ENCODE results near the gene TRIM28. TPM values are rescaled to one million over a fixed set of nuclear protein-coding genes. Genes with fewer than 3 reads are reported as not detected.

TRIM28 gene
- total RNA-seq, 6 donors from 2014 or later = 197 to 283 (median 213) TPM

DNA sequence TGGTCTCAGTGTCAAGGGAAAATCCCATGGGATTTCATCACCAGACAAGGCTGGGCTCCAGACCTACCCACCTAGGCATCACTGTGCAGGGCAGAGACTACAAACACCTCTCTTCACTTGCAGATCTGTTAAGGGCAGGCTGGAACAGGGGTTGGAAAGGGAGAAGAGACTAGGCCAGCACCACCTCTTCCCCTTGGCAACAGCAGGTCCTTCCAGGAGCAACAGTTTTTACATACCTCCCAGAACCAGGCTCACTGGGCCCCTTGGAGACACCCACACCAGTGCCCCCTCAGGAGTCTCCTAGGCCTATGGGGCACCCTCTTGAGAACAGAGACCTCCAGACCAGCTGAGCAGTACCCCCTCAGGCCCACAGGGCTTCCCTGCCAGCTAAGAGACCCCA, 17.1 kb downstream of the TRIM28 start:
- Histone ChIP-seq H3K4me3 (no peak overlapping the region), H3K36me3 (peaks cover 9 to 10% (median 10%) of the 10 kb centered on the region in 4 donors), H3K27me3 (peaks cover 0 to 10% (median 0%) of the 10 kb centered on the region in 4 donors), H3K9me3 (no peaks in the 10 kb centered on the region), H3K27ac (no peak overlapping the region), H3K4me1 (peaks cover 45 to 59% (median 49%) of the 10 kb centered on the region in 4 donors)
- TF ChIP-seq POLR2AphosphoS5 (IDR thresholded peaks at IDR 0.05) (no peak), POLR2A (IDR thresholded peaks at IDR 0.05) (no peak), EP300 (IDR thresholded peaks at IDR 0.05) (no peak)
- TF ChIP-seq, protein P1, sequence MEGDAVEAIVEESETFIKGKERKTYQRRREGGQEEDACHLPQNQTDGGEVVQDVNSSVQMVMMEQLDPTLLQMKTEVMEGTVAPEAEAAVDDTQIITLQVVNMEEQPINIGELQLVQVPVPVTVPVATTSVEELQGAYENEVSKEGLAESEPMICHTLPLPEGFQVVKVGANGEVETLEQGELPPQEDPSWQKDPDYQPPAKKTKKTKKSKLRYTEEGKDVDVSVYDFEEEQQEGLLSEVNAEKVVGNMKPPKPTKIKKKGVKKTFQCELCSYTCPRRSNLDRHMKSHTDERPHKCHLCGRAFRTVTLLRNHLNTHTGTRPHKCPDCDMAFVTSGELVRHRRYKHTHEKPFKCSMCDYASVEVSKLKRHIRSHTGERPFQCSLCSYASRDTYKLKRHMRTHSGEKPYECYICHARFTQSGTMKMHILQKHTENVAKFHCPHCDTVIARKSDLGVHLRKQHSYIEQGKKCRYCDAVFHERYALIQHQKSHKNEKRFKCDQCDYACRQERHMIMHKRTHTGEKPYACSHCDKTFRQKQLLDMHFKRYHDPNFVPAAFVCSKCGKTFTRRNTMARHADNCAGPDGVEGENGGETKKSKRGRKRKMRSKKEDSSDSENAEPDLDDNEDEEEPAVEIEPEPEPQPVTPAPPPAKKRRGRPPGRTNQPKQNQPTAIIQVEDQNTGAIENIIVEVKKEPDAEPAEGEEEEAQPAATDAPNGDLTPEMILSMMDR (IDR thresholded peaks at IDR 0.05) = no peak
- DNase-seq (no peak), ATAC-seq (ENCODE audit: low FRiP score in 2 of 2) (no peak)

- H3K4me1 ChIP-seq = peaks cover 40 to 53% (median 43%) of the 10 kb centered on the region in 4 donors
- H3K27me3 ChIP-seq = peaks cover 0 to 10% (median 0%) of the 10 kb centered on the region in 4 donors
- H3K4me3 ChIP-seq = peak overlapping the region in 3 of 4 donors; percentile 32 to 51 (median 51)
- H3K9me3 ChIP-seq = no peaks in the 10 kb centered on the region
- H3K36me3 ChIP-seq = peaks cover 3 to 6% (median 4%) of the 10 kb centered on the region in 4 donors
- no peak for ATAC-seq (ENCODE audit: low FRiP score in 2 of 2)
- no peak for DNase-seq
- 56 to 67% methylated on average over 15 to 16 of the region's 16 CpGs for WGBS, 2 donors
- peak overlapping the region in 3 of 4 donors; percentile 14 to 34 (median 17) for H3K27ac ChIP-seq
- TF ChIP-seq POLR2A (IDR thresholded peaks at IDR 0.05) (peak in 1 of 4 donors; percentile 28), EP300 (IDR thresholded peaks at IDR 0.05) (no peak), POLR2AphosphoS5 (IDR thresholded peaks at IDR 0.05) (no peak)
- TF ChIP-seq, protein P1 (IDR thresholded peaks at IDR 0.05) = no peak
These were observed 17.7 kb downstream of the TRIM28 start for GRCh38 chr19:58561373-58562121.

DNA sequence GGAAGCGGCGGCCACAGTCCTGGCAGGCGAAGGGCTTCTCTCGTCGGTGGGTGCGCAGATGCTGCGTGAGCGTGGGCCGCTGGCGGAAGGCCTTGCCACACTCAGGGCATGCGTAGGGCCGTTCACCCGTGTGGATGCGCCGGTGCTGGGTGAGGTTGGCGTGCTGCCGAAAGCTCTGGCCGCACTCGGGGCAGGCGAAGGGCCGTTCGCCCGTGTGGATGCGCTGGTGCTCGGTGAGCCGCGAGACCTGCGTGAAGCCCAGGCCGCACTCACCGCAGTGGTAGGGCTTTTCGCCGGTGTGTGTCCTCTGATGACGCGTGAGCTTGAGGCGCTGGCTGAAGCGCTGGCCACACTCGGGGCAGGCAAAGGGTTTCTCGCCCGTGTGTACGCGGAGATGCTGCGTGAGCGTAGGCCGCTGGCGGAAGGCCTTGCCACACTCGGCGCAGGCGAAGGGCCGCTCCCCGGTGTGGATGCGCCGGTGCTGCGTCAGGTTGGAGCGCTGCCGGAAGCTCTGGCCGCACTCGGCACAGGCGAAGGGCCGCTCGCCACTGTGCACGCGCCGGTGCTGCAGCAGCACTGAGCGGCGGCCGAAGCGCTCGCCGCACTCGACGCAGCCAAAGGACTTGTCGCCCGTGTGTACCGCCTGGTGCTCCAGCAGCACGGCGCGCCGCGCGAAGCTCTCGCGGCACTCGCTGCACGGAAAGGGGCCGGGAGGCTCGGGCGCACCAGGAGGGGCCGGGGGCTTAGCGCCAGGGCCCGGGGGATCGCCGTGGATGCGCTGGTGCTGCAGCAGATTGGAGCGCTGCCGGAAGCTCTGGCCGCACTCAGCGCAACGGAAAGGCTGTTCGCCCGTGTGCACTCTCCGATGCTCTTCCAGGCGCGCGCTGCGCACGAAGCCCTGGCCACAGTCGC, 18.5 kb downstream of the TRIM28 start:
- H3K4me1 ChIP-seq = peaks cover 31 to 44% (median 35%) of the 10 kb centered on the region in 4 donors
- H3K27ac ChIP-seq = peak overlapping the region; percentile 14 to 46 (median 26)
- WGBS, 2 donors = 0 to 11% methylated on average over 5 to 73 of the region's 107 CpGs
- no peaks in the 10 kb centered on the region for H3K9me3 ChIP-seq
- DNase-seq (peak in 1 of 2 donors; percentile 90), ATAC-seq (ENCODE audit: low FRiP score in 2 of 2) (no peak)
- peak in 1 of 4 donors; percentile 50 for TF ChIP-seq POLR2A (IDR thresholded peaks at IDR 0.05)
- TF ChIP-seq EP300 (IDR thresholded peaks at IDR 0.05) = no peak
- no peak for TF ChIP-seq POLR2AphosphoS5 (IDR thresholded peaks at IDR 0.05)
- peaks cover 0 to 4% (median 1%) of the 10 kb centered on the region in 4 donors for H3K36me3 ChIP-seq
- peak overlapping the region; percentile 32 to 51 (median 48) for H3K4me3 ChIP-seq
- peaks cover 0 to 10% (median 0%) of the 10 kb centered on the region in 4 donors for H3K27me3 ChIP-seq

GRCh38 chr19:58563034-58563573, 19.2 kb downstream of the TRIM28 start:
- TF ChIP-seq EP300 (IDR thresholded peaks at IDR 0.05) (no peak), POLR2A (IDR thresholded peaks at IDR 0.05) (no peak), POLR2AphosphoS5 (IDR thresholded peaks at IDR 0.05) (no peak)
- TF ChIP-seq, protein P1 (IDR thresholded peaks at IDR 0.05) = no peak
- no peak for DNase-seq
- Histone ChIP-seq H3K36me3 (peaks cover 0 to 4% (median 1%) of the 10 kb centered on the region in 4 donors), H3K9me3 (no peaks in the 10 kb centered on the region), H3K4me3 (peak overlapping the region; percentile 32 to 51 (median 48)), H3K4me1 (peaks cover 28 to 40% (median 31%) of the 10 kb centered on the region in 4 donors), H3K27ac (peak overlapping the region in 2 of 4 donors; percentile 17 to 34), H3K27me3 (peaks cover 0 to 10% (median 0%) of the 10 kb centered on the region in 4 donors)
- ATAC-seq (ENCODE audit: low FRiP score in 2 of 2) = no peak
- WGBS, 2 donors = 7 to 17% methylated on average over 5 to 18 of the region's 40 CpGs
